ENCODE data around the gene RFLNA. TPM values are rescaled to one million over a fixed set of nuclear protein-coding genes. Genes with fewer than 3 reads are reported as not detected.
"Not testable (repeated sequence)": the region's sequence is repeated elsewhere in the genome, so short reads cannot be mapped to it uniquely, and the experiment has no call there.

RFLNA gene
- total RNA-seq, 1 experiment from 2014 or later = 0.07 TPM

DNA sequence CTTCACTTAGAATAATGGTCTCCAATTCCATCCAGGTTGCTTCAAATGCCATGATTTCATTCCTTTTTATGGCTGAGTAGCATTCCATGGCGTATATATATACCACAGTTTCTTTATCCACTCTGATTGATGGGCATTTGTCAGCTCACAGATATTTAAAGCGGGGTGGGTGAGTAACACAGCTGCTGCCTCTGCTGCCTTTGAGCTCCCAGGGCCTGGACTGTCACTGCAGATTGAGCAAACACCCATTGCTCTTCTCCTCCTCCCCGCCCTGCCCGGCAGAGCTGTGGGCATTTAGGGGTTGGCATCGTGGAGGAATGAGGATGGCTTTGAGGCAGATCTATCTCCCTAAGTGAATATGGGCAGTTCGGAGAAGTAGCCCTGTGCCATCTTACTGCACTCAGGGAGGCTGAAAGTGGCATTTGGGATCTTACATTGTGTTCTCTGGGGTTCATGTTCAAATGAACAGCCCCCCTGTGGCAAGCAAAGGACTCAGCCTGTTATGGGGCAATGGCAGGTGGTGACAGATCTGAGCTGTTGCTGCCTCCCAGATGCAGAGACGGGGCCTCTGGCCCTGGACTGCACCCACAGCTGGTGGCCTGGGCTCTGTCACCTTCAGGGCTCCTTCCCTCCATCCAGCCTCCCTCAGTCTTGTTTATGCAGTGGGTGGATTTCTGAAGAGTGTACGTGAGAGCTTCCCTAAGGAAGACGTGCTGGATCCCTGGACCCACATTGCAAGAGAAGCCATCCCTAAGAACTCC is 4.9 kb downstream of the RFLNA start:
- DNase-seq (ENCODE audit: low read depth) = no peak
- in situ Hi-C loops (cut with HindIII; ENCODE audit: low pct_unique_long_range_greater_than_20kb, low sequenced_read_pairs) = no loop called here

DNA sequence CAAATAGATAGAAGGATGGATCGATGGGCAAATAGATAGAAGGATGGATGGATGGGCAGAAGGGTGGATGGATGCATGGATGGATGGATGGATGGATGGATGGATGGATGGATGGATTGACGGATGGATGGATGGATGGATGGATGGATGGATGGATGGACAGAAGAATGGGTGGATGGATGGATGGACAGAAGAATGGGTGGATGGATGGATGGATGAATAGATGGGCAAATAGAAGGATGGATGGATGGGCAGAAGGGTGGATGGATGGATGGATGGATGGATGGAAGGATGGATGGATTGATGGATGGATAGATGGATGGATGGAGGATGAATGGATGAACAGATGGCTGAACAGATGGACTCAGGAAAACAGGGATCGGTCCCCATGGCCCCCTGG is 5.8 kb downstream of the RFLNA start:
- DNase-seq (ENCODE audit: low read depth); in situ Hi-C loops (cut with HindIII; ENCODE audit: low pct_unique_long_range_greater_than_20kb, low sequenced_read_pairs): not testable (repeated sequence)

GRCh38 chr12:124301084-124301654 is 6.3 kb downstream of the RFLNA start:
- DNase-seq (ENCODE audit: low read depth) = no peak
- in situ Hi-C loops (cut with HindIII; ENCODE audit: low pct_unique_long_range_greater_than_20kb, low sequenced_read_pairs) = no loop called here

DNA sequence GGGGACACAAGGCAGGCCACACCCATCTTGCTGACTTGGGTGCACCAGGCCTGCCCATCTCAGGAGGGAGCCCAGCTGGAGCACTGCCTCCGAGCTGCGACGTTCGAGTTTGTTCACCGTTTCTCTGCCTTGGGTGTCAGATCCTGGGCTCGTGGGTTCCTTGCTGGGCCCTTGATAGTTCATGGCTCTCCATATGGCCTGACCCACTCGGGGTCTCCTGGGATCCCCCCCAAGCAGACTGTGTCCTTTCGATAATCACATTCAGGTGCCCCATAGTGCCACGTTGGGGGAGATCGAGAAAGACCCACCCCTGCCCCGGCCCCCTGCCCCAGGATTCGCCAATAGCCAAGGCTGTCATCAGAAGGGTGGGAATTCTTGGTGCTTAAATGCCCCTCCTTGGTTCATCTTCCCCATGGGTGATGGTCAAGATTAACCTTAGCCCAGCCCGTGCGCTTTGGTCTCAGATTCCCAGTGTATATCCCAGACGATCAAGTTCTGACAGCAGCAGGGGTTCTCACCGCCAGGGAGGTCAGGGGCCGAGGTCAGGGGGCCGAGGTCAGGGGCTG is 7.4 kb downstream of the RFLNA start:
- DNase-seq (ENCODE audit: low read depth) = no peak
- in situ Hi-C loops (cut with HindIII; ENCODE audit: low pct_unique_long_range_greater_than_20kb, low sequenced_read_pairs) = no loop called here

DNA sequence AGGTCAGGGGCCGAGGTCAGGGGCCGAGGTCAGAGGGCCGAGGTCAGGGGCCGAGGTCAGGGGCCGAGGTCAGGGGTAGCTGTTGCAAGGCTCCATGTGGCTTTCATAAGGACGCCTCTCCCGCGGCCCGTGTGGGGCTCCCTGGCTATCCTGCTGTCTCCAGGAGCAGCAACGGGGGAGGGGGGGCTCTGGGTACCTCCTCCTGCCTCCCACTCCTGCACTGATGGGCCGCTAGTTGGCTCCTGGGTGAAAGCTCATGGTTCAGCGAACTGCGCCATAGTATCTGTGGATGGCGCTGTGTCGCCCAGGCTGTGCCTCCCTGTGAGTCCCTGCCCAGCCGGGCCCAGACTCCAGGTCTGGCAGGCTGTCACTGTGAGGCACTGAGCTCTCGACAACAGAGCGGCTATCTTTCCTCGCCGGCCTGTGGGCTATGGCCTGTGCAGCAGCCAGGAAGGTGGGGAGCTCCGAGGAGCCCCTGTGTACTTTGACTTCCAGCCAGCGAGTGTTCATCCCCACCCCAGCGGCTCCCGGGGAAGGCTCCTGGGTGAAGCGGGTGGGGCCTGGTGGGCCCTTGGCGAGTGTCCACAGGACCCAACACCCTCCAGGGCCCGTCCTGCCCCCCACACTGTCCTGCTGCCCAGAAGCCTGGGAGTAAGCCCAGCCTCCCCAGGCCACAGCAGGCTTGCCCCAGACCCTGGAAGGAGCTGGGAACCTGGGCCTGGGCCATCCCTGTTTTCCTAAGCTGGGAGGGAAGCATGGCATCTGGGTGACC is 8.1 kb downstream of the RFLNA start:
- in situ Hi-C loops (cut with HindIII; ENCODE audit: low pct_unique_long_range_greater_than_20kb, low sequenced_read_pairs) = no loop called here
- no peak for DNase-seq (ENCODE audit: low read depth)

GRCh38 chr12:124303579-124304313 is 8.9 kb downstream of the RFLNA start:
- in situ Hi-C loops (cut with HindIII; ENCODE audit: low pct_unique_long_range_greater_than_20kb, low sequenced_read_pairs) = no loop called here
- DNase-seq (ENCODE audit: low read depth) = no peak

- DNase-seq (ENCODE audit: low read depth) = no peak
- in situ Hi-C loops (cut with HindIII; ENCODE audit: low pct_unique_long_range_greater_than_20kb, low sequenced_read_pairs) = no loop called here
Measured at GRCh38 chr12:124304314-124304790, 9.5 kb downstream of the RFLNA start.

DNA sequence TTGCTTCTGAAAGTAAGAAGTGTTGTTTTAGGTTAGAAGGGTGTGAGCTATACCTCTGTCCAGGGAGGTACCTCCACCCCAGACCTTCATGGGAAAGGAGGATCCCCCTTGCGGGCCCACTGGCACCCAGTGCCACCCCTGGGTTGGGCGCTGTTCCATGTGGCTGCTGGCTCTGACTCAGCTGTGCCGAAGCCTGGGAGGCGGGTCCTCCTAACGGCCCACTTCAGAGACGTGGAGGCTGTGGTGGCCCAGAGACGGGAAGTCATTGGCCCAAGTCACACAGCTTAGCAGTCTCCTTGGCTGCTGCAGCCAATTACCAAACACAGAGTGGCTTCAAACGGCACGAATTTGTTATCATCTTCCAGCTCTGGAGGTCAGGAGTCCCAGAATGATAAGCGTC is 10.2 kb downstream of the RFLNA start:
- DNase-seq (ENCODE audit: low read depth) = no peak
- in situ Hi-C loops (cut with HindIII; ENCODE audit: low pct_unique_long_range_greater_than_20kb, low sequenced_read_pairs) = no loop called here

DNA sequence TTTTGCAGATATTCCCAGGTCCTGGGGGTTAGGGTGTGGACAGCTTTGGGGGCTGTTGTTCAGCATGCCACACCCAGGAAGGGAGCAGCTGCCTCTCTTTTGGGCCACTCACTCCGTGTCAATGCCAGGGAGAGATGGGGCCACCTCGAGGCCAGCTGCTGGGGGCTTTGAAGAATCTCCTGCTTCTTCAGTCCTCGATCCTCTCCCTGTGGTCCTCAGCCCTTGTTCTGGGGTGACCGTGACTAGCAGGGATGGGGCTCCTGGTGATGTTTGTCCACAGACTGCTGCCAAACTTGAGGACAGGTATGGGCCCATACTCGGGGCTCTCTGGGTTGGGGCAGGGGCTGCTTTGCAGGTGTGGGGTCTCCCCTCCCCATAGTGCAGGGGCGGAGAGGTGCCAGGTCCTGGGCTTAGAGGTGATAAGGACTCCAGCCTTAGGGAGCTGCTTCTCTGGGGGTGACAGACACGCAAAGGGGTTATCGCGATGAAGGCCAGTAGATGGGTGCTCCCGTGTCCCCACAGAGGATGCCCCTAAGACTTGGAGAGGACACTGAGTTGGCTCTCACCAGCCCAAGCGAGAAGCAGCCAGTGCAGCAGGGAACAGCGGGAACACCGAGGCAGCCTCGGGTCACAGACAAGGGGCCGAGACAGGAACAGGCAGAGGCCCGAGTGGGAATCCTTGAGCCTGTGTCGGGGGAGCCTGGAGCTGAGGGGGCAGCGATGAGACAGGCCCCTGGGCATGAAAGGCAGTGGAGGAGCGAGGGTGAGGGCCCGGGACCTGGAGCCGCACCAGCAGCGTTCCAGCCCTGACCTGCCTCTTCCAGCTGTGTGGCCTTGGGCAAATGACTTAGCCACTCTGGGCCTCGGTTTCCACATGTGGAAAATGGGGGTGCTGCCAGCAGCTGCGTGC is 11.1 kb downstream of the RFLNA start:
- no peak for DNase-seq (ENCODE audit: low read depth)
- in situ Hi-C loops (cut with HindIII; ENCODE audit: low pct_unique_long_range_greater_than_20kb, low sequenced_read_pairs) = no loop called here

DNA sequence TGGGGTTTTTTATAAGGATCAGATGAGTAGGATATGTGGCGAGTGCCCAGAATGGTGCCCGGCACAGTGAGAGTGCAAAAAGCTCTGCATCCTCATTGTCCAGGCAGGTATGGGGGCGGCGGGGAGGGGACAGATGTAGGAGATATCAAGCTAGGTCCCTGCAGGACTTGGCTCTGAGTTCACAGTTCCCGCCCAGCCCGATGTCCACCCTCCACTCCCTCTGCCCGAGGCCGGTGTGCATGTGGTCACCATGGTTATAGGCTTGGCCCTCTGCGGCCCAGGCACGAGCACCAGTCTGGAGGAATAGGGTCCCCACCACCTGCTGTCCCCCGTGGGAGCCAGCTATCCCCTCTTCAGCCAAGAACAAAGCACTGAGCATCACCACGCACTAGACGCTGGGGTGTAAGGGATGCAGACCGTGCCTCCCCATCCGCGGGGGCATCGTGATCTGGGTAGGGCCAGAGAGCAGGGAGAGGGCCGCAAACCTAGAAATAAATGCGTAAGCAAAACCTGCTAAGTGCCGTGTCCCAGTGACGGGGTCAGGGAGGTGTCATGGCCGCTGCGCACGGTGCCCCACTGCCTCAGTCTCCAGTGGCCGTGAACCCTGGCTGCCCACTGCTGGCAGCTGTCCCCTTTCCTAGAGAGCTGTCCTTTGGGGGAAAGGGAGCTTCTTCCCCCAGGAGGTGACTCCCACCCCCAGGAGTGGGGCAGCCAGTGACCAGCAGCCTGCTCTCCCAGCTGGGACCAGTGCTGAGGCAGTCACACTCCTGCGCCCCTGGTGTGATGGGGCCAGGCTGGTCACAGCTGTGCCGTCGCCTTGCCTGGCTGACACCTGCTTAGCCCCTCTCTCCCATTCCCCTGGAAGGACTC is 12.0 kb downstream of the RFLNA start:
- no peak for DNase-seq (ENCODE audit: low read depth)
- in situ Hi-C loops (cut with HindIII; ENCODE audit: low pct_unique_long_range_greater_than_20kb, low sequenced_read_pairs) = no loop called here

DNA sequence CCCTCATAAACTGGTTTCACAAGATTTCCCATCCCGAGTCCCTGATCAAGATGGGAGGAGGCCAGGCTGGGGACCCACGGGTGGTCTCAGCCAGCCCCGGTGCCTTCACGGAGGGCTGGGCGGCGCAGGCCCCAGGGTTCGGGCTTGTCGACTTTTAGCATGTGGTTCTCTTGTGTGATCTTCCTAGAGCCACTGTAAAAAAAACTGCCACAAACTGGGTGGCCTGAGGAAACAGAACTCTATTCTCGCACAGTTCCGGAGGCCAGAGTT is 12.6 kb downstream of the RFLNA start:
- in situ Hi-C loops (cut with HindIII; ENCODE audit: low pct_unique_long_range_greater_than_20kb, low sequenced_read_pairs) = no loop called here
- no peak for DNase-seq (ENCODE audit: low read depth)

- no peak for DNase-seq (ENCODE audit: low read depth)
- in situ Hi-C loops (cut with HindIII; ENCODE audit: low pct_unique_long_range_greater_than_20kb, low sequenced_read_pairs) = no loop called here
Measured at GRCh38 chr12:124308741-124309140, 13.8 kb downstream of the RFLNA start.

DNA sequence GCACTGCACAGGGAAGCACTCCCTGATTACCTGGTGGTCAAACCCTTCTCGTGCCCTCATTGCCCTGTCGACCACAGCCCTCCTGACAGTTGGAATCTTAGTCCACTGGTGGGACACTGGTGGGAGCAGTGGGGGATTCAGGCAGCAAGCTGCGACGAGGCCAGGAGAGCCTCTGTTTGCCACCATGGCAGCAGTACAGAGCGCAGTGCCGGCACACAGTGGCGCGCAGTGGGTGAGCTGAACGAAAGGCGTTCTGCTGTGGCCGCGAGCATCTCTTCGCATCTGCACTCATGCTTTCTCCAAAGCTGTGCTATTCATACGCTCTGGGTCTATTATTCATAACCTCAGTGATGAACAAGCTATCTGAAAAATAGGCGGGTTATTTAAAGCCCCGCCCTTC is 14.3 kb downstream of the RFLNA start:
- DNase-seq (ENCODE audit: low read depth) = no peak
- in situ Hi-C loops (cut with HindIII; ENCODE audit: low pct_unique_long_range_greater_than_20kb, low sequenced_read_pairs) = no loop called here

- in situ Hi-C loops (cut with HindIII; ENCODE audit: low pct_unique_long_range_greater_than_20kb, low sequenced_read_pairs) = no loop called here
- DNase-seq (ENCODE audit: low read depth) = no peak
Measured at GRCh38 chr12:124309744-124310143, 14.9 kb downstream of the RFLNA start.

DNA sequence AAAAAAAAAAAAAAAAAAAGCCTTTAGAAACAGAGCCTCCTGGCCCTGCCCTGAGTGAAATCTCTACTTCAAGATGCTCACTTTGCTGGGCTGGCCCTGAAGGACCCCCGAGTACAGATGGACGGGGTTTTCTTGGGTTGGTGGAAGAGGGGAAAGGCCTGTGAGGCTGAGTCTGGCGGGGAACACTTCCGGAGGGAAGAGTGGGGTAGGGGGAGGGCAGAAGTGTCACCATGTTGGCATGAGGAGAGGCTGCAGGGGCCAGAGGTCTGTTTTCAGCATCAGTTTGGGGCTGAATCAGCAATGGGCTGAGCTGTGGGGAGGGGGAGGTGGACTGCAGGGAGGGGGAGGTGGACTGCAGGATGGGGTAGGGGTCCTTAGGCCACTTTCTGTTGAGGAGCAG is 15.3 kb downstream of the RFLNA start:
- in situ Hi-C loops (cut with HindIII; ENCODE audit: low pct_unique_long_range_greater_than_20kb, low sequenced_read_pairs) = no loop called here
- no peak for DNase-seq (ENCODE audit: low read depth)

GRCh38 chr12:124310785-124311184 is 15.9 kb downstream of the RFLNA start:
- no peak for DNase-seq (ENCODE audit: low read depth)
- in situ Hi-C loops (cut with HindIII; ENCODE audit: low pct_unique_long_range_greater_than_20kb, low sequenced_read_pairs) = no loop called here

Measured in Caki2 (cell line).